HG02840 (cell line): ENCODE measurements around the gene PPT1.

Experiments used
- ATAC-seq: cut with Tn5 transposase; IDR thresholded peaks from one replicate; pipeline ENCODE4 v1.9.1; 2021; ENCODE audit warnings: mild to moderate bottlenecking, moderate library complexity, moderate number of reproducible peaks; ENCODE audit not compliant: unreplicated experiment, low FRiP score

Gene PPT1

GRCh38 chr1:40096977-40097782 lies at the start of gene PPT1:
Gene PPT1, minus strand, starts transcription at chr1:40097252. Its CDS starts 14 bp downstream, at chr1:40097238.
- ATAC-seq: no peak

GRCh38 chr1:40143891-40144575 lies 47.0 kb upstream of the PPT1 start:
- ATAC-seq: no peak

- ATAC-seq: no peak
Observed at GRCh38 chr1:40141878-40142535, 45.0 kb upstream of the PPT1 start.

DNA sequence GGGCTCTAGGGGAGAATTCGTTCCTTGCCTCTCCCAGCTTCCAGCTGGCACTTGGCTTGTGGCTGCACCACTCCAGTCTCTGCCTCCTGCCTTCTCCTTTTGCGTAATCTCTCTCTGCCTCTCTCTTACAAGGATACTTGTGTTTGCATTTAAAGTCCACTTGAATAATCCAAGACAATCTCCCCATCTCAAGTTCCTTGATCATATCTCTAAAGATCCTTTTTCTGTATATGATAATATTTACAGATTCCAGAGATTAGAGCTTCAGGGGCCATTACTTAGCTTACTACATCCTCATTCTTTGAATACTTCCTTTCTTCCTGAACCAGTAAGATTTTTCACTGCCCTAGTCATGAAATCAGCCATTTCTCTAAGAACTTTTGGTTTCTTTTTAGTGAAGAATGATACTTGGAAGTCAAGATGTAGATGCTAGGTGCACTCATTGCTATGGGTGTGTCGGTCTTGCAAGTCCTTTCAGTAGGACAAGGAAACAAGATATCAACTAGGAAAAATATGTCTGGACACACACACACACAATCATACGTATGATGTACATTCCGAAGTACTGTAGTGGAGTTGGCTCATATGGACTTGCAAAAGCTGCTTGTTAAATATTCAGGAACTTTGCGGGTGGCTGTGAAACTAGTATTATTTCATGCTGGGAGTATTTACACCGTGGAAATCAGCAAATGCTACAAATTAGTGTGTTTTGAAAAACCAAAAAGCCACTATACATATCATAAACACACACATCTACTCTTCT lies 43.3 kb upstream of the PPT1 start:
- ATAC-seq: no peak

- ATAC-seq: no peak
Observed at GRCh38 chr1:40133839-40134238, 36.8 kb upstream of the PPT1 start.

DNA sequence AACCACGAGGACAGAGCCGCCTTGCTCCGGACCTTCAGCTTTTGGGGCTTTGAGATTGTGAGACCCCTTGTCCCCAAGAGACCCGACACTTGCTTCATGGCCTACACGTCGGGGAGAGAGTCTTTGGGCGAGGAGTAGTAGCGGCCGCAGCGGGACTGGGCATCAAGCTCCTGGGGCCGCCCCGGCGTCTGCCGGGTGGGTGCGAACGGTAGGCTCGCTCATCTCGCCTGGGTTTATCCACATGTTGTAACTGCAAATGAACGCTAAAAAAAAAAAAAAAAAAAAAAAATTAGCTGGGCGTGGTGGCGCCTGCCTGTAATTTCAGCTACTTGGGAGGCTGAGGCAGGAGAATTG lies 36.2 kb upstream of the PPT1 start:
- ATAC-seq: no peak

DNA sequence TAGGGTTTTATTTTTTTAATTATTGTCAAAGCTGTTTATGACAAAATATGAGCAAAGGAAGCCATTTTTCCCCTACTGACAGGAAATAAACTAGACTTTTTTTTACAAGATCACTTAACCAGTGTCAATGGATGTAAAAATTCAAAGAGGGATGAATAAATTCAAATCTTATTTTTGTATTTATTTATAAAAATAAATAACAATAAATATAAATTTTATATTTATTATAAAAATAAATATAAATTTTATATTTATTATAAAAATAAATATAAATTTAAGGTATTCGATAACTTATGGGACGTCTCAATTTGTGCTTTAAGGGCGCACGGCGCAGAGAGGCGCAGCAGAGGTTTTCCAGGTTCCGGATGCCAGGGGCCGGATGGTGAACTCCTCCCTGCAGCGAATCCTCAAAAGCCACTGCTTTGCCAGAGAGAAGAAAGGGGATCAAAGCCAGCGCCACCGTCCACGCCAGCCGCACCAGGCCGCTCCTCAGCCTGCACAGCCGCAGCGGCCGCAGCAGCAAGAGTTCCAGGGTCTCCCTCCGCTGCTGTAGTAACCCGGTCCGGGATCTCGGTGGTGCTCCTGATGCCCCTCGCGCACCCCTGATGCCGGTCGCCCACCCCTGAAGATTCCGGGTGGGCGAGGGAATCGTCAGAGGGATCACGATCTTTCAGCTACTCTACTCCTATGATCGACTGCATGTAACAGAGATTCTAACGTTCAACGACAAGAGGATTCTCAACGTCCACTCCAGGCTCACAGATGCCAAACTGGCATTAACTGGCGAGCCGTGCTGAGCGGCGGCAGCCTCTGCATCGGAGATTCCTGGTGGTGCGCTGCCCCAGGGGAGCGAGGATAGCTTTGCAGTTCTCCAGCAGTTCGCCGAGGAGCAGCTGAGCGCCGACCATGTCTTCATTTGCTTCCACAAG lies 35.6 kb upstream of the PPT1 start:
- no peak for ATAC-seq

DNA sequence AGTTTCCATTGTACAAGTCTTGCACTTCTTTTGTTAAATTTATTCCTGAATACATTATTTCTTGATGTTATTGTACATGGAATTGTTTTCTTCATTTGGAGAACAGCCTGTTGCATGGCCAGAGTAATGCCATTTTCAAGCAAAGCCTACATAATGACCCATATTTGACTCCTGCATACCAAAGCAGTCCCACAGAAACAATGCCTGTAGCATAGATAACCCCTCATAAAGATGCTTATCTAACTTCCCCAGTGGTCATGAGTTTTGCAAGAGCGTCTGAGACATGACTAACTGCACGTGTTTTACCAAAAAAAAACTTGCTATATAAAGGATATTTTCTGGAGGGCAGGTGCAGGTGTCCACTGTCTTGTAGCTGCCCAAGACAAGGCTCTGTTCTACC lies 33.8 kb upstream of the PPT1 start:
- ATAC-seq: no peak

DNA sequence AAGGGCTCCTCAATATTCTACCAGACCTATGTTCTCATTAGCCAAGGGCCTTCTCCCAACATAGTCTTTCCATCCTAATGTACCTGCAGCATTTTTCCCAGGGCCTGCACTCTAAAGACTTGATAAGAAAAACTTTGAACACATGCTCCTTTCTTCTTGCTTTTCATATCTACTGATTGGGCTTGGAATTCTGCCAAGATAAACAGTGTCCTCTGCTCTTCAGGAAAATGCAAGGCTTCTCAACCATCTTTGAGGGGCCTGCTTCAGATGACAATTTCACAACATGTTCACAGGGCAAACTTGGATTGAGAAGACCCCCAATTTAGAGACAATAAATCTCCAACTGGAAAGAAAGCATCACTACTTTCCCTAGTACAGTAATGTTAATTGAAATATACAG lies 25.8 kb upstream of the PPT1 start:
- no peak for ATAC-seq

DNA sequence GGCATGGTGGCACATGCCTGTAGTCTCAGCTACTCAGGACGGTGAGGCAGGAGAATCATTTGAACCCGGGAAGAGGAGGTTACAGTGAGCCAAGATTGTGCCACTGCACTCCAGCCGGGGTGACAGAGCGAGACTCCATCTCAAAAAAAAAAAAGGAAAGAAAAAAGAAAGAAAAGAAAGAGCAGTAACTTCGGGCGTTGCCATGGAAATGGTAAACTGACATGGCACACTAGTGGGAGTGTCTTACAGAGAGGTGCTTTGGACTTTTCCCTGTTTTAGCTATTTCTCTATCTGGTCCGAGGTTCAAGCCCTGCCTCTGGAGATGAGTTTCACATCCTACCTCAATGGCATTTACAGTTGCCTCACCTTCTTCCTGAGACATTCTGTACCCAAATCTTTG lies 23.1 kb upstream of the PPT1 start:
- no peak for ATAC-seq

DNA sequence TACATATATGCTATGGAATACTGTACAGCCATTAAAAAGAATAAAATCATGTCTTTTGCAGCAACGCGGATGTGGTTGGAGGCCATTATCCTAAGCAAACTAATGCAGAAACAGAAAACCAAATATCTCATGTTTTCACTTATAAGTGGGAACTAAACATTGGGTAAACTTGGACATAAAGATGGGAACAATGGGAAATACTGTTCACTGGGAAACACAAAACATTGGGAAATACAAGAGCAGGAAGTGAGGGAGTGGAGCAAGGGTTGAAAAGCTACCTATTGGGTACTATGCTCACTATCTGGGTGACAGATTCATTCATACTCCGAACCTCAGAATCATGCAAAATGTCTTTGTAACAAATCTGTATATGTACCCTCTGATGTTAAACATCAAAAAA lies 17.3 kb upstream of the PPT1 start:
- ATAC-seq: no peak

GRCh38 chr1:40110389-40110788 lies 13.3 kb upstream of the PPT1 start:
- no peak for ATAC-seq

- no peak for ATAC-seq
Observed at GRCh38 chr1:40107290-40107959, 10.4 kb upstream of the PPT1 start.

DNA sequence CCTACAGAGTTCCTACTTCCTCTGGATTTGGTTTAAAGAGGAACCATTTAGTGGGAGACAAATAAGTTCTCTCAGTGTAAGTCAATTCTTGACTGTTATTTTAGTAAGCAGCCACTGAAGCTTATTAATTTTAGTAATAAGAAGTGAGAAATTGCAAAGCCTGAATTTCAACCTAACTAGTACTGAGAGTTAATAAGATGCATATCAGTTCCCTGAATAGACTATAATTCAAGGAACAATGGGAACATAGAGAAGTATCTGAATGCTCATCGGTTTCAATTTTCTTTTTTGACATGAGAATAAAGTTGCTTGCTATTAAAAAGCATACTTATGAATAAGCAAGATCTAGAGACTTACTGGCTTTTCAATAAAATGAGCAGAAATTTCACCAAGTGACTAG lies 8.0 kb upstream of the PPT1 start:
- no peak for ATAC-seq

GRCh38 chr1:40102896-40103295 lies 5.8 kb upstream of the PPT1 start:
- ATAC-seq: no peak

DNA sequence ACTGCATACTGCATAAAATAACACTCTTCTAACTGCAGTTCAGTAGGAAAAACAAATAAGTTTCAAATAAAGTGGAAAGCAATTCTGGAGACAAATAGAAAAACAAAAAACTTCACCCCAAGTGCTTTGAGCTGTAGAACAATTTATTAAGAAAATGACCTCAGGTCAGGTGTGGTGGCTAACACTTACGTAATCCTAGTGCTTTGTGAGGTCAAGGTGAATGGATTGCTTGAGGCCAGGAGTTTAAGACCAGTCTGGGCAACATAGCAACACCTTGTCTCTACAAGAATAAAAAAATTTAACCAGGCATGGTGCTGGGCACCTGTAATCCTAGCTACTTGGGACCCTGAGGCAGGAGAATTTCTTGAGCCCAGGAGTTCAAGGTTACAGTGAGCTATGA lies 5.0 kb upstream of the PPT1 start:
- ATAC-seq: no peak

DNA sequence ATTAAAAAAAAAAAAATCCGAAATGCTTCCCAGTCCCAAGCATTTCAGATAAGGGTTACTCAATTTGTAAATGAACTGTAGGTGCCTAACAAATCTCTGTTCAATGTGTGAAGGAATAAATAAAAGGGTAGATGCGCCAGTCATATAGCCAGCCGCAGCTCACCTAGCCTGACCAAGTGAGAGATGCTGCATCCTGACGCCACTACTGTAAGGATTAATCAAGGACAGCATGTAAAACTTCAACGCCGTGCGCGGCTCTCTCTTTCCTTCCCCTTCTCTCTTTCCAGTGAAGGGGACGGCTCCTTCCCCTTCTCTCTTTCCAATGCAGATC lies 441 bp downstream of the PPT1 start:
- no peak for ATAC-seq

DNA sequence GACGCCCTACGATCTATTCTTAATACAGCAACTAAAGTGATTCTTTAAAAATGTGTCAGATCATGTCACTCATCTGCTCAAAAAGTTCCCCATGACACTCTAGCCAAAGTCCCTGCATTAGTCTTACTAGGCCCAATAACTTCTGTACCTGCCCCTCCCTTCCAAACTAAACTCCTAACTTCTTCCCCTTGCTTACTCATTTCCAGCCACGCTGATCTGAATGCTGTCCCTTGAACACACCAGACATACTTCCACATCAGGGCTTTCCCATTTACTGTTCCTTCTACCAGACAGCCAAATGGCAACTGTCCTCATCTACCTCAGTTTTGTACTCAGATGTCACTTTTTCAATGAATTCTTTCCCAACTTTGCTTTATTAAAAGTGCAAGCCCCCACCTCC lies 1.2 kb downstream of the PPT1 start:
- no peak for ATAC-seq

DNA sequence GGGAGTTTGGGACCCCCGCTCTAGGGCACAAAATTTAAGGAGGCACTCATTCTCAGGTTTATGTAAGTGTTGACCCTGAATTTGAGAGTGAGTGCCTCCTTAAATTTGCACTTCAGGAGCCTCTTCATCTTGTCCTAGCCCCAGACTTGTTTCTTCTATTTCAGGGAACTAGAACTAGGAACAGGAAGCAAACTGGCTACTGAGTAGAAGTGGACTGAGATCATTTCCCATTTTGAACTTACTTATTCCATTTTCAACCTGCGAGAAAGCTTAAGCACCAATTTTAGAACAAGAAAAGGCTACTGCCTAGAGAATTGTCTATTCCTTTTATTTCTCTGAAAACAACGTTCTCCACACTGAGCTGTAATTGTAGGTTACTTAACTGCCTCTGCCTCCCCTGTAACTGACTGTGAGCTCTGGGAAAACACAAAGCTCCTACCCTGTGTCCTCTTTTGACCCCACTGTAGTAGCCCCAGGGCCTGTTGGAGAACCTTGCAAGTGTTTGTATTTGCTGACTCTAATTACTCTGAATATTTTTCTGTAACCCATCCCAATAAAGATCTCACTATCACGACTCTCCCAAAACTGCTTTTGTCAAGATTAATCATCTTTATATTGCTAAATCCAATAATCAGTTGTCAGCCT lies 2.5 kb downstream of the PPT1 start:
- no peak for ATAC-seq
